Measurements from ENCODE around the gene ADK. TPM values are rescaled to one million over a fixed set of nuclear protein-coding genes. Genes with fewer than 3 reads are reported as not detected.
"Not testable (repeated sequence)": the region's sequence is repeated elsewhere in the genome, so short reads cannot be mapped to it uniquely, and the experiment has no call there.

The ADK gene
- polyA plus RNA-seq, 12 donors: 28.2 to 42.0 (median 36.5) TPM; not detected in 1

DNA sequence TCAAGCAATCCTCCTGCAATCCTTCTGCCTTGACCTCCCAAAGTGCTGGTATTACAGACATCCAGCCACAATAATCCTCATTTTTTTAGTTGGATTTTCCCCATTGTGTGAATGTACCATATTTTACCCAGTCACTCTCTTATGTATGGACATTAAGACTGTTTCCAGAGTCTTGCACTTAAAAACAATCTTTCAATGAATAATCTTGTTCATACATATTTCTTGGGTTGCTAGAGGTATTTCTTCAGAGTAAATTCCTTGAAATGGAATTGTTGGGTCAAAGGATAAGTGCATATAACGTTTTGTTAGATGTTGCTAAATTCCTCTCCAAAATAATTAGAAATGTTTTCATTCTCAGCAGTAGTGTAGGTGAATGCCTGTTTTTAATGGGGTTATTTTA, 392.3 kb downstream of the ADK start:
- DNase-seq: no peak

DNA sequence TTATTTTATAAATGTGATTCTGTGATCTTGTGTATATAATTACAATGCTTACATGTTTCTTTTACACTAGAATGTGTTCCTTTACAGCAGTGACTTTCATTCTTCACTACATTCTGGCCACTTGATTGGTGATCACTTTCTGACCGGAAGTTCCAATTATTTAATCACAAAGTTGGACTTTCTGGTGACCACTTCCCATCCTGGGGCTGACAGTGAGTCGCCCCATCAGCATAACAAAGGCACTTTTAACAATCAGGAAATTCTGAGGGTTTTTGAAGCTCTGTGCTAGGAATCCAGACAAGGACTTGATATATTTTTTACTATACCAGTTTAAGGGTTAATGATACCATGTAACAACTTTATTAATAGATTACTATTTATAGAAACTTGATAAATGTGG, 393.1 kb downstream of the ADK start:
- no peak for DNase-seq

DNA sequence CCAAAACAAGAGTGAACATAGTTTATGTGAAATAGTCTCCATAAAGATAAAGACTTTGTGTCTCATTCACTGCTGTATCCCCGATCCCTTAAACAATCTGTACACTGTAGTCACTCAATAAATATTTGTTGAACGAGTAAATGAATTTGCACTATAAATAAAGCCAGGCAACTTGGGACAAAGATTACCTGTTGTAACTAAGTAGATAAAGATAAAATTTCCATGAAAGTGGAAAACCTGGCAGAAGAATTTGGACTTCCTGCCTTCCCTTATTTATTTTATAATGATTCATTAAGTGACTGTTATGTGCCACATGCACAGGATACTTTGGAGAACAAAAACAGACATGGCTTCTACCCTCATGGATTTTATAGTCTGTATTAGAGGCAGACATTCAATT, 397.7 kb downstream of the ADK start:
- no peak for DNase-seq

DNA sequence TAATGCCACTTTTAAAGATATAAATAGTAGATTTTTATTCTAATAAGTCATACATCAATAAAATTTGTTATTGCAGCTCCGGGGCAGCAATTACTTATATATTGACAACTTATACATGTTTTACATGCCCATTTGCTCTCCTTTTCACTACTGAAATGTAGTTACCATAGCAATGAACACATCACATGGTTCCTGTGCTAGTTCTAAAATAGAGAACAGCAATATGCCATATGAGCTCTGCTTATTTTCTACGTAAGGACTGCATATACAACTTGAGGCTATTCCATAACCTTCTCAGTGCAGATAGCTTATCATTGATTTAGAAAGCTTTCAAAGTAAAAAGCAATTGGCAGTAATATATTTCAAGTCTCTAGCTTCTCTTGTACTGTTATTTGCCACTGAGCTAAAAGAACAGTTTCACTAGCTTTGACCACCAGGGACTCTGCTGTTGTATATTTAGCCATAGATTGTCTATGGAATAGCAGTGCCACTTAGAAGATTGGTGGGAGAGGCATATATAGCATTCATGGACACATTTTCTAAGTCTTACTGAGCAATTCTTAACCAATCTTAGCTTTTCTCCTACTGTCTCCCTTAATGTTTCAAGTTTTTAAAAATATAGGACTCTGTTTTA, 405.2 kb downstream of the ADK start:
- no peak for DNase-seq

DNA sequence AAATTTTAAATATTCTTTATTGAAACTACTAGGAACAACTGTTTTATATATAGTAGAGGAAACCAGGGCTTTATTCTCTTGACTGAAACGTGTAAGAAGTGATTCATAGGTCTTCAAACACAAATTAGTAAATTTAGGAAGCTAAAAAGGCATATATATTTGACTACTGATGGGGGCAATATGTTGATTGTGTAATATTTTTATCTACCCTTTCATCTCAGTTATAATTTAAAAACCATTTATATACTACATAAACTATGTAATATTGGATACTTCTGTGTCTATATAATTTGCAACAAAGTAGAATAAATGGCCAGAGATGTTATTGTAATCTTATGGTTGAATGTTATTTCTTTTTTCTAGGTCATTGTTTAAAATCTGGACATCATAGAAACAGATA, 406.1 kb downstream of the ADK start:
- DNase-seq: no peak

DNA sequence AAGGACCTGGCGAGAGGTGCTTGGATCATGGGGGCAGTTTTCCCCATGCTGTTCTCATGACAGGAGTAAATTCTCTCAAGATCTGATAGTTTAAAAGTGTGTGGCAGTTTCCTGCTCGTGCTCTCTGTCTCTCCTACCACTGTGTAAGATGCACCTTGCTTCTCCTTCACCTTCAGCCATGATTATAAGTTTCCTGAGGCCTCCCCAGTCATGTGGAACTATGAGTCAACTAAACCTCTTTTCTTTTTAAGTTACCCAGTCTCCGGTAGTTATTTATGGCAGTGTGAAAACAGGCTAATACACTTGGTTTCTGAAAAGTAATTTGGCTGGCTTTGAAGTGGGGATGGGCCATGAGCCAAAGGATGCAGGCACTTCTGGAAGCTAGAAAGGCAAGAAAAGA, 407.4 kb downstream of the ADK start:
- DNase-seq: no peak

DNA sequence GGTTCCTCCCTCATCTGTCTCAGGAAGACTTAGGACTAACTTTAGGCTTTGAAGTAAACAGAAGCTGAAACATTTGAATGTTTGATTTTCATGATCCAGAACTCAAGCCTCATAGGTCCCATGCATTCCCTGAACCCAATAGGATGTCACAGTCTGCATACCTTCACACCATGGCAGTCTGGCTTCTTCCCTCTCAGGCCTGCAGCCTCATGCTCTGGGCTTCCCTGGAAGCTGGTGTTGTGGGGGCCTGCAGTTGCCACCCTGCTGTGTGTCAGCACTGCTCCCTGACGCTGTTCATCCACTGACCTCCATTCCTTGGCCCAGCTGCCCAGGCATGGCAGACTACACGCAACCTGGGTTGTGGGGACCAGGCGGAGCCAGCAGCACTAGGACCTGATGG, 407.9 kb downstream of the ADK start:
- DNase-seq: no peak

DNA sequence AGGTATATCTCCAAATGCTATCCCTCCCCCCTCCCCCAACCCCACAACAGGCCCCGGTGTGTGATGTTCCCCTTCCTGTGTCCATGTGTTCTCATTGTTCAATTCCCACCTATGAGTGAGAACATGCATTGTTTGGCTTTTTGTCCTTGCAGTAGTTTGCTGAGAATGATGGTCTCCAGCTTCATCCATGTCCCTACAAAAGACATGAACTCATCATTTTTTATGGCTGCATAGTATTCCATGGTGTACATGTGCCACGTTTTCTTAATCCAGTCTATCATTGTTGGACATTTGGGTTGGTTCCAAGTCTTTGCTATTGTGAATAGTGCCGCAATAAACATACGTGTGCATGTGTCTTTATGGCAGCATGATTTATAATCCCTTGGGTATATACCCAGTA, 417.9 kb downstream of the ADK start:
- not testable (repeated sequence) for DNase-seq

DNA sequence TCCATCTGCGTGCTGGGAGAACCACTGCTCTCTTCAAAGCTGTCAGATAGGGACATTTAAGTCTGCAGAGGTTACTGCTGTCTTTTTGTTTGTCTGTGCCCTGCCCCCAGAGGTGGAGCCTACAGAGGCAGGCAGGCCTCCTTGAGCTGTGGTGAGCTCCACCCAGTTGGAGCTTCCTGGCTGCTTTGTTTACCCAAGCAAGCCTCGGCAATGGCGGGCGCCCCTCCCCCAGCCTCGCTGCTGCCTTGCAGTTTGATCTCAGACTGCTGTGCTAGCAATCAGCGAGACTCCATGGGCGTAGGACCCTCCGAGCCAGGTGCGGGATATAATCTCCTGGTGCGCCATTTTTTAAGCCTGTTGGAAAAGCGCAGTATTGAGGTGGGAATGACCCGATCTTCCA, 422.5 kb downstream of the ADK start:
- not testable (repeated sequence) for DNase-seq

DNA sequence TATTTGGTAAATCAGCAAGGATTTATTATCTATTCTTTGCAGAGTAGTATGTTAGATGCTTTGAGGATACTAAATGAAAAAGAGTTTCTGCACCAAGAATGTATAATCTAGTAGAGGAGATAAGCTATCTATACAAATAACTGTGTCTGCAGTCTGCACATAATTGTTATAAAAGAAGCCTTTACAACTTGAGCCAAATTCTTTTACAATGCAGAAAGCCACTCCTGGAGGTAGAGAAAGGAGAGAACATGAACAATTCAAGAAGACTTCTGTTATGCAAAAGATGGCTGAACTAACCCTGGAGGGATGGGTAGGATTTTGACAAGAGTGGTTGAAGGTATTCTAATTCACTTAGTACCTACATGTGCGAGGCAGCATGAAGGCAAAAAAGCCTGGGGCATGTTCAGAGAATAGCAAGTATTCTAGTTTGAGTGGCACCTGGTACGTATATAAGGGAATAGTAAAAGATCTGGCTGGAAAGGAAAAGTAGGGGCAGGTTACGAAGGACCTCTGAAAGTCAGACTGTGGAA, 424.2 kb downstream of the ADK start:
- DNase-seq: no peak

DNA sequence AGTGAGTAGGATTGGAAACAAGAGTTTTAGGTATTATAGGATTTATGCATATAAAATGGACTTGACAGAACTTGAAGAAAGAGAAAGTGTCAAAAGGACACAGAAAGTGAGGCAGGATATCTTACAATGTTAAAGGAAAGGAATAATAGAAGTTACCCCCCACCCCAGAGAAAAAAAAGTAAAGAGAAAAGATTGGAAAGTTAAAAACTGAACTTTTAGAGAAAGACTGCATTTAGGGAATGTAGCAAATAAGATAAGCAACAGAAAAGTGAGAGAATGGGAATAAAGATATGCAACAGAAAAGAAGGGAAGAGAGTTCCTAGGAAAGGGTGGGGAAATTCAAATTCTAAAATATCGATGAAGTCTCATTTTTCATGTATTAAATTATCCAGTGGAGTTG, 424.9 kb downstream of the ADK start:
- DNase-seq: no peak

DNA sequence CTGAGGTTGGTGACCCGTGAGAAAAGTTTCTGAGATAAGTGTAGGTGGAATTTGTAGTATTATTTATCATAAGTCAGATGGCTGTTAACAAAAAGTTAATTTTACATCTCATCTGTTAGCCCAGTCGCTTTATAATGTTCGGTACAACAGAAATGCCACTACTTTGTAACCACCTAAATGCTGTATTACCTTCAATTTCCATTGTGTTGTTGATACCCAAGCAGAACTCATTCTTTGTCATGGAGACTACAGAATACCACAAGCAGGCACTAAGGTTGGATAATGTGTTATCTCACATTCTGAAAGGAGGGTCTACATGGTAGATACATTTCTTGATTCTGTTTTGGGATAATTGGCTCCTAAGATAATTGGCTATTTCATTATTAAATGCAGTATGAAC, 425.6 kb downstream of the ADK start:
- DNase-seq: no peak

DNA sequence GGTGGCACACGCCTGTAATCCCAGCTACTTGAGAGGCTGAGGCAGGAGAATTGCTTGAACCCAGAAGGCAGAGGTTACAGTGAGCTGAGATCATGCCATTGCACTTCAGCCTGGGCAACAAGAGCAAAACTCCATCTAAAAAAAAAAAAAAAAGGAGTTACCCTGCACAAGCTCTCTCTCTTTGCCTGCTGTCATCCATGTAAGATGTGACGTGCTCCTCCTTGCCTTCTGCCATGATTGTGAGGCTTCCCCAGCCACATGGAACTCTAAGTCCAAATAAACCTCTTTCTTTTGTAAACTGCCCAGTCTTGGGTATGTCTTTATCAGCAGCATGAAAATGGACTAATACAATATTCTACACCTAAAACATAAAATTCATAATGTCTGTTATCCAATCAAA, 429.4 kb downstream of the ADK start:
- not testable (repeated sequence) for DNase-seq

DNA sequence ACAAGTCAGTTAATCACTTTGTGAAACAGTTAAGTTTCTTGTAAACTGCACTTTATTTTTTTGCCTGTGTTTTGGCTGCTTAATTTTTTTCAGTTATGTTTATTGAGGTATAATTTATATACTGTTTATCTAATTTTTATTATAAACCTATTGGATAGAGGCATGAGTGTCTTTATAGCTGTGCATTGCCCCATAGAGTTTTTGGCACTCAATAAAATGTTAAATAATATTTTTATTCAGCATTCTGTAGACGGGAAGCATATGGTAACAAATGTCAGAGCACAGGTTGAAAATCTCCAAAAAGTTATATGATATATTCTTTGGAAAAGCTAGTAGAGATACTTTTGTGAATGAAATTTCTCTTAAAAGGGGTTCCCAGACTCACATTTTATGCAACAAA, 431.5 kb downstream of the ADK start:
- DNase-seq: no peak

DNA sequence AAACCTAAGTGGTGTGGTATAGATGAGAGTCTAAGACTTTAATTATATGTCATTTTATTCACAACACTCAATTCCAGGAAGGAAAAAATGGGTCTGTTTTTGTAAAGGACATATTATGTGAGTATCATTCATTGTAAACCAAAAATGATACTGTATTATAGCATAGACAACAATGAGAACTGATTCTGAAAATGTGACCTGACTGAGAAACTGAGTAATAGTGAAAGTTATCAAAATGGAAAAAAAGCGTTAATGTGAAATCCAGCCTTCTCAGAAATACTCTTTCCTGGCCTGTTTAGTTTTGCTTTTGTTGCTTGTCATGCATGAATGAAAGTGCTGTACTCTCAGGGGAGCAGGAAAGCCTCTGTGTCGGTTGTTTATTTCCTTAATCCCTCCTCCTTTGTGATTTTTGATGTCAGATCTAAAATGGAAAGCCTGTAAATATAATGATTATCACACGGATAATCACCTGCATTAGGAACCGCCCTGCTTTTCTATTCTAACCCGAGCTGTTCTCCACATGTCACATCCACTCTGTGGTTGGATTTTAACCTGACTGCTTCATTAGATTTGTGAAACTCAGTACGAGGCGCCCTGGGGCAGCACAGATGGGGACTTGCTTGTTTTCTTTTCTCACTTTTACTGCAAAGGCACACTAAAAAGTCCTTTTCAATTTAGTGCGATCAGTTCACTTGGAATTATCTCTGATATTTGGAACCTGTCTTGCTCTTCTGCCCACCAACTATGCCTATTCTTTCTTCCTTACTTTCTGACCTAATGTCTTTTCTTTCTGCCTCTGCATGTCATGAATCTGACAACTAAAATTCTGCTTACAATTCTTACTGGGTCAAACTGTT, 434.4 kb downstream of the ADK start:
- DNase-seq: no peak

DNA sequence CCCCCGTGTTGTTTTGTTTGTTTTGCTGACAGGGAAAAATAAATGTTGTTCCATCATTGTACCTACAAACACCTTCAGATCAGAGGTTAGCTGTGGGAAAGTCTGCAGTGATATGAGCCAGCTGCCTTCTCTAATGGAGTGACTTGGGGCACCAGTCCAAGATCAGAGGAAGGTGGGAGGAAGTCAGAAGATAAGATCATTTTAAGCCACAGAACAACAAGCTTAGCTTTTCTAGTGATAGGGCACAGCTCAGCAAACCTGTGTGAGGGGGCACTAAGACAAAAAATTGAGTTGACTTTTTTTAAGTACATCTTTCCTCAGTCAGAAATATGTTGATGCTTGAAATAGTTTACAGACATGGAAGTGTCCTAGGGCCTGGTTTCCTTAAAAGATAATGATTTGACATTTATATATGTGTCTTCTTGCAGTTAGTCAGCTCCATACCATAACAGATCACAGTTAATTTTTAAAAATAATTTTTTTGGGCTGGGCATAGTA, 435.1 kb downstream of the ADK start:
- no peak for DNase-seq

DNA sequence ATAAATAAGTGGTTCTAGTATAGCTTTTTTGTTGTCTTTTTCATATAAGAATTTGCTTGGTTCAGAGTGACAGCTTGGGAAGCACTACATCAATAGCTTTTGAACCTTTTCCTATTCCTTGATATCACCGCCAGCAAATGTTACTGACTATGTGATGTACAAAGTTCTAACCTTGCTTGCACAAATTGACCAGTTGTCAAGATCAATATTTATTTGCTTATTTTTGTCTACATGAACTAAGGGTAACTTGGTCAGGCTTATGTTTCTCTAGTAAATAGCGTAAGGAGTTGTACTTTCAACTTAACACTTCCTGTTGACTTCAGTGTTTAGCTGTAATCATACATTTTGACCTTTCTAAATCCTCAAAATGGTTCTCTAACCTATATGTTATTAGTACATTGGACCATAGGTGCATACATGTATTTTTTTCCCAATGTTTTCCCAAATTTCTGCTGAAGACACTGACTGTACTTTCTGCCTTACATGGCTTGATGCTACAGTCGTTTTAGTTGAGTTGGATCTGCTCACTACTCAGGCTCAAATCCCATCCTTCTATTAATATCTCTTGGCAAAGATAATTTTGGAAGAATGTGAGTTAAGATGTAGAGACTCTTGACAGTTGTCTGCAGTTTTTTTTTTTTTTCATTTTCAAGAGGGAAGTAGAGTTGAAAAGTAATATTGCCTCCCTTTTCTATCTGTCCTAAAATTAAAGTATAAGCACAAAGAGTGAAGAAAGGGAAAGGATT, 436.3 kb downstream of the ADK start:
- DNase-seq: peak; percentile 71

DNA sequence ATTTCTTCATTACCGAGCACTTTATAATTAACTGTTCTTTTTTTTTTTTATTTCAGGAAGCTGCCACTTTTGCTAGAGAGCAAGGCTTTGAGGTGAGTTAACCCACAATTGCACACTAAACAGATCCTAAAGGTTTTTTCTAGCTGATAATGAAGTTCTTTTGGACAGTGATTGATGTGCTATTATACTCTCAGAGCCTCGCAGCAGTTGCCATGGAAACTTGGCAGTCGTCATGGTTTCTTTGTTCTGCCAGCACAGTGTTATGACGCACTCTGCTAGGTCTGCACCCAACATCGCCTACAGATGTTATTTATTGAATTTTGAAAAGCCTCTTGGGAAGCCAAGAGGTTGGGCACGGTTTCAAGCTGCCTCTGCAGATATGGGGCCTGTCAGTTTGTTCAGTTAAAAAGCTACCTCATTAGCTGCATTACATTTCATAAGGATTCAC, 438.2 kb downstream of the ADK start:
- DNase-seq: peak; percentile 89

DNA sequence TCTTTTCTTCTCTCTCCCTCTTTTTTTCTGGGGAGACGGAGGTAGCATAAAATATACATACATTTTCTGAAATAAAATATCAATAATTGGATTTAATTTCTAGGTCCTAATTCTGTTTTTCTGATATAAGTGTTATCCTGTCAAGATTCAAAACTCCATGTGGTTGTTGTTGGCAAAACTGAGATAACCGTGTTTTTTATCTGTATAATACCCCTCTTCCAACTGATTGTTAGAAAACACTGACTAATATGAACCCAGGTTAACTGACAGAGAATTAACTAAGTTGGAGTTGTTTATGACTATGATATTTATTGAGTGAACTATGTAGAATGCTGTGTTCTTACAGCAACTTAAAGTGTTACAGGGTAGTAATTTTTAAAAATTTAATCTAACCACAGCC, 438.8 kb downstream of the ADK start:
- no peak for DNase-seq

DNA sequence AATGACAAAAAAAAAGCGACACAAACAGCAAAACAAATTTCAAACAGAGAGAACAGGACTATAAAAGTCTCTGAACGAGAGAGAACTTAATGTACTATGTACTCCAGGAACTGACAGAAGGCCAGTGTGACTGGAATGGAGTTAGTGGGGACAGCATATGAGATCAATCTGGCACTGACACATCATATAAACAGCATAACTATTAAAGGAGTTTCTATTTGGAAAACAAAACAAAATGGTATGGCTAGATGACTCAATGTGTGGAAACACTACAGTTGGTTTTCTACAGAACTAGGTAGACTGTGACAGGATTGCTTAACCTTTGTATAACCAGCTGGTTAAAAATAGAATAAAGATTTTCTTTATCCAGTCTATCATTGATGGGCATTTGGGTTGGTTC, 442.4 kb downstream of the ADK start:
- DNase-seq: no peak

DNA sequence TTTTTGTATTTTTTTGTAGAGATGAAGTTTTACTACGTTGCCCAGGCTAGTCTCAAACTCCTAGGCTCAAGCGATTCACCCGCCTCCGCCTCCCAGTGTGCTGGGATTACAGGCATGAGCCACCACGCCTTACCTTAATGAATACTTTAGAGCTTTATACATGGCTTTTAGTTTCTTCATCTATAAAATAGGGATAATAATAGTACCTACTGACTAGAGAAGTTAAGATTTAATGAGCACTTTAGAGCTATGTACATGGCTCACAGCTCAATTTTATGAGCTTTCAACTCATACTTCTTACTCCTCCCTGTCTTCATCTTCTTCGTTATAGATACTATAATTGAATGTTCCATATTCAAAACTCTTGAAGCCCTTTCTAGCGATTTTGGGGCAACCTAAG, 445.7 kb downstream of the ADK start:
- no peak for DNase-seq

DNA sequence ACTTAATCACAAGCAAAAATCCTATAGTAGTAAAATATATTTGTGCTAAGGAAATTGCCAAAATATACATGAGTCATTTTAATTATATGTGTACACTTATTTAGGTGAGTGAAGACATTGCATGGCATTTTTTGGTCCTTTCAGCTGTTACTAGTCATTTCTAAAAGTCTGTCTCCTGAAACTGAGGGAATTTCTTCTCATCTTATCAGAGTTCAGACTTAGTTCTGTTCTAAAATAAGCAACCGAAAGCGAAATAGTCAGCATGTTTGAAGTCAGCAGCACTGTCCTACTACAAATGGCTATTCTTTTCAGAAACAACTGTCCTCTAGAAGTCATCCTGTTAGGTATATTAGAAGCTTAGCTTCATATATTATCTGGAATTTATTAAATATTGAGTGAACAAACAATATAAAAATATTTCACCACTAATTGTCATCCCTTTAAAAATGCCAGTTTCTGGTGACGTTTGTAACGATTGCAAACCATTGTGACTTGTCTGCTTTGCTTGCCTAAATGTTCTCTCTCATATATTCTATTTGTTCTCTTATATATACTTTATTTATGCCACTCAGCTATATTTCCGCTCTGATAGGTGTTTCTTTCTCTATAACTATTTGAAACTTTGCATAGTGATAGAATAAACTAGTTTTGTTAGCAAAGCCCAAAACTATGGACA, 448.0 kb downstream of the ADK start:
- no peak for DNase-seq

Data from muscle of arm (tissue), 12 donors.